H1 (cell line): Measurements from ENCODE around the gene LHFPL3.

Source experiments
- ATF3 ChIP-seq: IDR thresholded peaks from 2 replicates; pipeline ENCODE4 v1.6.1; 2011; ENCODE audit warnings: low read depth, mild to moderate bottlenecking, low read length; ENCODE audit not compliant: insufficient read depth
- CTCF ChIP-seq, 3 experiments: IDR thresholded peaks; 1 replicate in 2 of 3; 2 replicates in 1 of 3; pipeline versions ENCODE4 v1.5.1 to v1.6.1; 2011; ENCODE audit warnings: low read length in 3 of 3, mild to moderate bottlenecking in 3 of 3, inconsistent platforms in 2 of 3, low read depth in 1 of 3, moderate library complexity in 1 of 3; ENCODE audit not compliant: insufficient read depth in 1 of 3; ENCODE audit errors: control extremely low read depth in 1 of 3
- EP300 ChIP-seq, 2 experiments: IDR thresholded peaks; 1 replicate in 1 of 2; 2 replicates in 1 of 2; pipeline ENCODE4 v1.6.1; 2011 to 2012; ENCODE audit warnings: low read depth in 2 of 2, low read length in 2 of 2, mild to moderate bottlenecking in 2 of 2, borderline replicate concordance in 1 of 2, inconsistent platforms in 1 of 2, moderate library complexity in 1 of 2
- KDM5A ChIP-seq: fragments of 200-600 bp; IDR thresholded peaks from 2 replicates; pipeline ENCODE4 v1.7.1; 2012; ENCODE audit warnings: mild to moderate bottlenecking, low read length, inconsistent platforms, mixed read lengths
- POLR2A ChIP-seq, 2 experiments: IDR thresholded peaks; 1 replicate in 1 of 2; 2 replicates in 1 of 2; pipeline ENCODE4 v1.6.1; 2011; ENCODE audit warnings: low read depth in 2 of 2, low read length in 2 of 2, mild to moderate bottlenecking in 2 of 2; ENCODE audit errors: control extremely low read depth in 1 of 2
- POLR2AphosphoS5 ChIP-seq: IDR thresholded peaks from 2 replicates; pipeline ENCODE4 v1.6.1; 2011; ENCODE audit warnings: low read depth, low read length
- TEAD4 ChIP-seq: IDR thresholded peaks from 2 replicates; pipeline ENCODE4 v1.6.1; 2012; ENCODE audit warnings: low read depth, low read length, inconsistent platforms, mixed read lengths

GRCh38 chr7:104686286-104686685 lies 357.9 kb downstream of the LHFPL3 start:
- no peak for TF ChIP-seq CTCF (IDR thresholded peaks at IDR 0.05; ENCODE audit: control extremely low read depth in 1 of 3, insufficient read depth in 1 of 3, low read depth in 1 of 3, low read length in 3 of 3)
- TF ChIP-seq TEAD4 = no peak
- no peak for TF ChIP-seq POLR2AphosphoS5
- TF ChIP-seq ATF3 = no peak
- no peak for TF ChIP-seq POLR2A (IDR thresholded peaks at IDR 0.05; ENCODE audit: control extremely low read depth in 1 of 2, low read depth in 2 of 2, low read length in 2 of 2)
- TF ChIP-seq EP300 (IDR thresholded peaks at IDR 0.05; ENCODE audit: borderline replicate concordance in 1 of 2, low read depth in 2 of 2, low read length in 2 of 2) = no peak
- no peak for TF ChIP-seq KDM5A
